ENCODE results near the gene MEDAG. TPM values are rescaled to one million over a fixed set of nuclear protein-coding genes. Genes with fewer than 3 reads are reported as not detected.

Gene MEDAG
- total and polyA plus RNA-seq, 10 donors: 0.16 to 2.7 (median 0.46) TPM; not detected in 3

DNA sequence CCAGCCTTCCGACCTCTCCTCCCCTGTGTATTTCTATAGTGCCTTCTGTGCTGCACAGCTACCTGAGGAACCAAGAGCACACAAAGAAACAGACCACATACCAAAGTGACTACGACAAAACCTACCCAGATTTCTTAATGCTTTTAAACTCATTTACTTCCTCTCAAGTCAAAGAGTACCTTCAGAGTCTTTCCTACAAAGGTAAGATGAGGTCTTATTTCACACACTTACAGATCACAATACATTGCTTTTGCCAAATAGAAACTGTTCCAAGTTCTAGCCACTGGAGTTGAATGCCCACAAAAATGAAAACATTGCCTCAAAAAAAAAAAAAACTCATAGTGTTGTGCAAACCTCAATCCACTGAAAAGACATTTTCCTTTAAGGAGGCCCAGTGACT, 62.8 kb downstream of the MEDAG start:
- no peak for TF ChIP-seq POLR2AphosphoS5 (IDR thresholded peaks at IDR 0.05)
- no peak for TF ChIP-seq POLR2A (IDR thresholded peaks at IDR 0.05)
- Histone ChIP-seq H3K36me3 (no peaks in the 10 kb centered on the region), H3K27ac (no peak overlapping the region), H3K4me1 (no peaks in the 10 kb centered on the region), H3K9me3 (no peaks in the 10 kb centered on the region), H3K27me3 (replicated peaks in 1 of 7) (peaks cover 0 to 52% (median 4%) of the 10 kb centered on the region in 7 donors), H3K4me3 (no peak overlapping the region)
- WGBS, 5 donors: 58 to 90% (median 80%) methylated on average over 2 of the region's 2 CpGs
- no peak for DNase-seq
- intact Hi-C loops (cut with DNase I; ENCODE audit: low total_unique reads): no loop called here

DNA sequence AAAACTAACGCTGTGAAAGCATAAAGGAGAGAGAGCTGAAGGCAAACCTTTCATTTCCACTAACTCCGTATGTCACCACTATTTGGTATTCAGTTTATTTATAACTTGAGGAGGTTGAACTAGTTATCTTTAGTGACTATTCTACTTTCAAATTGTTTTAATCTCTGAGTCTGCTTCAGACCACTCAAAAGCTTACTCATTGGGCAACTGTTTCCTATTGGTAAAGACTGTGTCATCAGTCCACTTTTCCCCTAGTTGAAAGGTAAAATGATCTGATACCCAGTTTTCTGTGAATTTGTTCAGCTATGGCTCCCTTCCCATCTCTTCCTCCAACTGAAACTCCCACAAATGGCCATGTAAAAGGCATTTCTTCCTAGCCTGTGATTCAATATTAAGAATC, 65.5 kb downstream of the MEDAG start:
- TF ChIP-seq, protein P1, sequence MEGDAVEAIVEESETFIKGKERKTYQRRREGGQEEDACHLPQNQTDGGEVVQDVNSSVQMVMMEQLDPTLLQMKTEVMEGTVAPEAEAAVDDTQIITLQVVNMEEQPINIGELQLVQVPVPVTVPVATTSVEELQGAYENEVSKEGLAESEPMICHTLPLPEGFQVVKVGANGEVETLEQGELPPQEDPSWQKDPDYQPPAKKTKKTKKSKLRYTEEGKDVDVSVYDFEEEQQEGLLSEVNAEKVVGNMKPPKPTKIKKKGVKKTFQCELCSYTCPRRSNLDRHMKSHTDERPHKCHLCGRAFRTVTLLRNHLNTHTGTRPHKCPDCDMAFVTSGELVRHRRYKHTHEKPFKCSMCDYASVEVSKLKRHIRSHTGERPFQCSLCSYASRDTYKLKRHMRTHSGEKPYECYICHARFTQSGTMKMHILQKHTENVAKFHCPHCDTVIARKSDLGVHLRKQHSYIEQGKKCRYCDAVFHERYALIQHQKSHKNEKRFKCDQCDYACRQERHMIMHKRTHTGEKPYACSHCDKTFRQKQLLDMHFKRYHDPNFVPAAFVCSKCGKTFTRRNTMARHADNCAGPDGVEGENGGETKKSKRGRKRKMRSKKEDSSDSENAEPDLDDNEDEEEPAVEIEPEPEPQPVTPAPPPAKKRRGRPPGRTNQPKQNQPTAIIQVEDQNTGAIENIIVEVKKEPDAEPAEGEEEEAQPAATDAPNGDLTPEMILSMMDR (IDR thresholded peaks at IDR 0.05 in 8 of 11, conservative IDR thresholded peaks at IDR 0.05 in 3 of 11): no peak
- no peak for TF ChIP-seq POLR2A (IDR thresholded peaks at IDR 0.05)
- TF ChIP-seq POLR2AphosphoS5 (IDR thresholded peaks at IDR 0.05): no peak
- Histone ChIP-seq H3K27ac (no peak overlapping the region), H3K27me3 (replicated peaks in 1 of 7) (peaks cover 0 to 33% (median 4%) of the 10 kb centered on the region in 7 donors), H3K4me3 (no peak overlapping the region), H3K4me1 (no peaks in the 10 kb centered on the region), H3K36me3 (no peaks in the 10 kb centered on the region), H3K9me3 (no peaks in the 10 kb centered on the region)
- intact Hi-C loops (cut with DNase I; ENCODE audit: low total_unique reads): no loop called here
- WGBS, 5 donors: 77 to 83% (median 79%) methylated on average over 2 of the region's 2 CpGs
- DNase-seq: no peak

DNA sequence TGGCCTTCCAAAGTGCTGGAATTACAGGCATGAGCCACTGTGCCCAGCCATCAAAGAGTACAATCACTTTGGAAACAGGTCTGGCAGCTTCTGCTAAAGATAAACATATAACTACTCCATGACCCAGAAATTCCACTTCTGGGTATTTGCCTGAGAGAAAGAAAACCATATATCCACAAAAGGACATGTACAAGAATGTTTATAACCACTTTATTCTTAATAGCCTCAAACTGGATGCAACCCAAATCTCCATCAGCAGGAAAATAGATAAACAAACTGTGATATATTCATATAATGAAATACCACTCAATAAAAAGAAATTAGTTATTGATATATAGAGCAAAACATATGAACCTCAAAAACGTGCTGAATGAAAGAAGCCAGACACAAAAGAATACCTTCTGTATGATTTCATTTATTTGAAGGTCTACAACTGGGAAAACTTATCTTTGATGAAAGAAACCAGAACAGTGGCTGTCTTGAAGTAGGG, 66.9 kb downstream of the MEDAG start:
- H3K27me3 ChIP-seq (replicated peaks in 1 of 7): peaks cover 0 to 23% (median 0%) of the 10 kb centered on the region in 7 donors
- 1 to 31% (median 26%) methylated on average over 1 of the region's 1 CpG for WGBS, 5 donors
- intact Hi-C loops (cut with DNase I; ENCODE audit: low total_unique reads): no loop called here
- no peaks in the 10 kb centered on the region for H3K36me3 ChIP-seq
- no peak overlapping the region for H3K27ac ChIP-seq
- H3K4me3 ChIP-seq: no peak overlapping the region
- DNase-seq: no peak
- H3K9me3 ChIP-seq: no peaks in the 10 kb centered on the region
- no peaks in the 10 kb centered on the region for H3K4me1 ChIP-seq
- no peak for TF ChIP-seq POLR2A (IDR thresholded peaks at IDR 0.05)
- no peak for TF ChIP-seq POLR2AphosphoS5 (IDR thresholded peaks at IDR 0.05)
- TF ChIP-seq, protein P1 (IDR thresholded peaks at IDR 0.05 in 8 of 11, conservative IDR thresholded peaks at IDR 0.05 in 3 of 11): no peak

DNA sequence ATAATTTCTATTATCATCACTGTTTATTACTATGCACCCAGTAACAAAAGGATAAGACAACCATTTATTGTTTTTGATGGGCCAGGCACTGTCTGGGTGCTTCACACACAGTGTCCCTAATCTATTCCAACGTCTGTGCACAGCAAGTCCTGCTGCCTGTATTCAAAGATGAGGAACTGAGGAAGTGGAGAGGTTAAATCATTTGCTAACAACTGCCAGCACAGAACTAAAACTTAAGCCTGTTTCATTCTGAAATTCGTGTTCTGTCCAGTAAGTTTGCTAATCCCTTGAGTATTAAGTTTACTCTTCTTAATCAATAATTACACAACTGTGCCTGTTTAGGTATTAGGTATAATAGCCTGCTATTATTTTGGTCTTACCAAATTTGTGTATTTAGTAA, 68.3 kb downstream of the MEDAG start:
- Histone ChIP-seq H3K4me1 (no peaks in the 10 kb centered on the region), H3K4me3 (no peak overlapping the region), H3K27ac (no peak overlapping the region), H3K36me3 (no peaks in the 10 kb centered on the region), H3K27me3 (replicated peaks in 1 of 7) (peaks cover 0 to 32% (median 6%) of the 10 kb centered on the region in 7 donors), H3K9me3 (no peaks in the 10 kb centered on the region)
- intact Hi-C loops (cut with DNase I; ENCODE audit: low total_unique reads): no loop called here
- 10 to 30% (median 16%) methylated on average over 2 of the region's 2 CpGs for WGBS, 5 donors
- no peak for DNase-seq
- TF ChIP-seq POLR2AphosphoS5 (IDR thresholded peaks at IDR 0.05): no peak
- TF ChIP-seq, protein P1 (IDR thresholded peaks at IDR 0.05 in 8 of 11, conservative IDR thresholded peaks at IDR 0.05 in 3 of 11): no peak

Other genes starting within 250 kb of the MEDAG start
- 100 to 1,000 TPM in 4 of 7 donors, 10 to 100 TPM in 3; 43.7 to 268 (median 106) TPM for gene ALOX5AP, start 170.7 kb upstream of the MEDAG start, total RNA-seq
- 10 to 100 TPM; 36.8 to 58.5 (median 44.1) TPM for gene ALOX5AP, start 170.7 kb upstream of the MEDAG start, polyA plus RNA-seq
- not detected for gene TEX26, start 26.4 kb downstream of the MEDAG start, total RNA-seq
- not detected for gene TEX26, start 26.4 kb downstream of the MEDAG start, polyA plus RNA-seq